OCI-LY3 (cell line): ENCODE results near the gene CYP4A22.
"Not testable (repeated sequence)": the region's sequence is repeated elsewhere in the genome, so short reads cannot be mapped to it uniquely, and the experiment has no call there.

ENCODE experiments used
- H2AFZ ChIP-seq: fragments of 200-600, 300-600 bp; shearing (Covaris generic); 2 replicates; pipeline ENCODE4 v1.6.0; 2014; ENCODE audit warnings: antibody characterized with exemption, low read depth, low read length
- H3K27ac ChIP-seq: fragments of 200-600, 300-600 bp; sonication (generic); 2 replicates; pipeline ENCODE4 v1.5.1; 2014; ENCODE audit warnings: mild to moderate bottlenecking, low read length, moderate library complexity, mixed read lengths
- H3K27me3 ChIP-seq: fragments of 200-600, 300-600 bp; sonication (generic); 2 replicates; pipeline ENCODE4 v1.6.1; 2014; ENCODE audit warnings: low read depth, low read length, mixed read lengths
- H3K36me3 ChIP-seq: fragments of 200-600, 300-600 bp; sonication (generic); replicated peaks from 2 replicates; pipeline ENCODE3; 2014; ENCODE audit warnings: low read depth, low read length, mixed read lengths
- H3K4me1 ChIP-seq: fragments of 300-600, 200-600 bp; sonication (generic); 2 replicates; pipeline ENCODE4 v1.6.1; 2014; ENCODE audit warnings: low read length, mixed read lengths
- H3K4me2 ChIP-seq: fragments of 200-600, 300-600 bp; sonication (generic); 2 replicates; pipeline ENCODE4 v1.6.1; 2014; ENCODE audit warnings: low read length, mixed read lengths
- H3K4me3 ChIP-seq: fragments of 300-600, 200-600 bp; sonication (generic); 2 replicates; pipeline ENCODE4 v1.5.1; 2014; ENCODE audit warnings: antibody characterized with exemption, mild to moderate bottlenecking, low read length, moderate library complexity
- H3K79me2 ChIP-seq: fragments of 300-600, 200-600 bp; shearing (Covaris generic); 2 replicates; pipeline ENCODE4 v1.6.1; 2014; ENCODE audit warnings: mild to moderate bottlenecking, low read length, mixed read lengths
- H3K9ac ChIP-seq: fragments of 300-600, 200-600 bp; shearing (Covaris generic); 2 replicates; pipeline ENCODE4 v1.6.0; 2014; ENCODE audit warnings: mild to moderate bottlenecking, low read length, moderate library complexity
- H3K9me3 ChIP-seq: fragments of 200-600, 300-600 bp; shearing (Covaris generic); 2 replicates; pipeline ENCODE4 v1.6.1; 2014; ENCODE audit warnings: low read length, mixed read lengths; ENCODE audit not compliant: insufficient read depth
- H4K20me1 ChIP-seq: fragments of 200-600, 300-600 bp; sonication (generic); 2 replicates; pipeline ENCODE4 v1.6.1; 2016; ENCODE audit warnings: low read length, mixed read lengths; ENCODE audit not compliant: insufficient read depth
- EZH2phosphoT487 ChIP-seq: fragments of 200-600 bp; shearing (Covaris generic); IDR thresholded peaks from 2 replicates; pipeline ENCODE4 v1.6.1; 2018; ENCODE audit warnings: antibody characterized with exemption, mixed run types, low read depth
- TF ChIP-seq, protein P1 (sequence below): fragments of 200-600, 300-600 bp; sonication (generic); IDR thresholded peaks from 2 replicates; pipeline ENCODE4 v1.5.1; 2014; ENCODE audit warnings: antibody characterized with exemption, low read length, low read depth

Gene CYP4A22

DNA sequence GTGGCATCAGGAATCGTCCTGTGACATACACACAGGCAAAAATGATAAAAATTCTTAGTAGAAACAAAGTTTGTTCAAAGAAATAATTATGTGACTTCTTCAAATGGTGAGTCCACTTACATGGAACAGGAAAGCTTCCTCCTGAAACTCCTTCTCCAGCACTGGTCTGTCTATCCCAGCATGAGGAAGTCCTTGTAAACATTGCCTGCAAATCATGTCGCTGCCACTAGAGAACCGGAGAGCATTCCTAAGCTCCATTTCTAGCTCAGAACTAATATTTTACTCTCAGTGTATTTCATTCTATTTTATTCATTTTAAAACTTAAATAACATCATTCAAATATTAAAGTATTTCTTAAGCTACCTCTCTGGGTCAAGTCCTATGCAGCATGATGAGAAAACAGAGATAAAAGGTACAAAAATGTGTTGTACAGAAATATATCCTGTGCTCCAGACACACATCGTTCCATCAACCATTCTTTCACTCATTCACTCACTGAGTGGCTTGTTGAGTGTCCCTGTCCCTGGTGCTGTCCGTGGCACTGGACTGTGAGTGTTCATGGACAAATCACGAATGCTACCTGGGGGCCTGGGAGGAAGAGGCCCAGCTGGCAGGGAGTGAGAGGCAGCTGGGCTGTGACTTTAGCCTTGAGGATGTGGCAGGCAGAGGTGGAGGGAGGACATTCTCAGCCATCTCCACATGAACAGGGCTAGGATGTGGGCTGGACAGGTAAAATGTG is 10.0 kb downstream of the CYP4A22 start:
- no peak overlapping the region for H2AFZ ChIP-seq
- H3K4me3 ChIP-seq = no peak overlapping the region
- no peaks in the 10 kb centered on the region for H3K79me2 ChIP-seq
- TF ChIP-seq, protein P1, sequence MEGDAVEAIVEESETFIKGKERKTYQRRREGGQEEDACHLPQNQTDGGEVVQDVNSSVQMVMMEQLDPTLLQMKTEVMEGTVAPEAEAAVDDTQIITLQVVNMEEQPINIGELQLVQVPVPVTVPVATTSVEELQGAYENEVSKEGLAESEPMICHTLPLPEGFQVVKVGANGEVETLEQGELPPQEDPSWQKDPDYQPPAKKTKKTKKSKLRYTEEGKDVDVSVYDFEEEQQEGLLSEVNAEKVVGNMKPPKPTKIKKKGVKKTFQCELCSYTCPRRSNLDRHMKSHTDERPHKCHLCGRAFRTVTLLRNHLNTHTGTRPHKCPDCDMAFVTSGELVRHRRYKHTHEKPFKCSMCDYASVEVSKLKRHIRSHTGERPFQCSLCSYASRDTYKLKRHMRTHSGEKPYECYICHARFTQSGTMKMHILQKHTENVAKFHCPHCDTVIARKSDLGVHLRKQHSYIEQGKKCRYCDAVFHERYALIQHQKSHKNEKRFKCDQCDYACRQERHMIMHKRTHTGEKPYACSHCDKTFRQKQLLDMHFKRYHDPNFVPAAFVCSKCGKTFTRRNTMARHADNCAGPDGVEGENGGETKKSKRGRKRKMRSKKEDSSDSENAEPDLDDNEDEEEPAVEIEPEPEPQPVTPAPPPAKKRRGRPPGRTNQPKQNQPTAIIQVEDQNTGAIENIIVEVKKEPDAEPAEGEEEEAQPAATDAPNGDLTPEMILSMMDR = no peak
- TF ChIP-seq EZH2phosphoT487 = no peak
- no peak overlapping the region for H3K9ac ChIP-seq
- no peaks in the 10 kb centered on the region for H3K36me3 ChIP-seq
- H3K4me1 ChIP-seq = no peaks in the 10 kb centered on the region
- no peak overlapping the region for H3K27ac ChIP-seq
- no peak overlapping the region for H3K4me2 ChIP-seq
- H3K9me3 ChIP-seq = no peaks in the 10 kb centered on the region
- H4K20me1 ChIP-seq = no peaks in the 10 kb centered on the region
- H3K27me3 ChIP-seq = no peaks in the 10 kb centered on the region

DNA sequence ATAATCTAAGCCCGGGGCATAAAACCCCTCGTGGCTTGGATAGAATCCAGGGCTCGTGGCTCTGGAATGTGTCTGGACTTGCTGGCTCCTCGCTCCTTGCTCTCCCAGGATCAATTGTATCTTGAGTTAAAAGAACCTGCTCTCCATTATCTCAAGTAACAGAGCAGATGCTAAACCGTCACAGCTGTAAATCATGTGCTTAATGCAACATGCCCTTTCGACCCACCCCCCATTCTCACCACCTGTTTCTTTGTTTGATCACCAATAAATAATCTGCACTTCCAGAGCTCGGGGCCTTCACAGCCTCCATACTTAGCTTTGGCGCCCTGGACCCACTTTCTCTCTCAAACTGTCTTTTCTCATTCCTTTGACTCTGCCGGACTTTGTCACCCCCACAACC is 11.9 kb downstream of the CYP4A22 start:
- not testable (repeated sequence) for H3K9ac ChIP-seq, H3K4me2 ChIP-seq, H2AFZ ChIP-seq, H3K4me3 ChIP-seq, H3K27me3 ChIP-seq, H3K36me3 ChIP-seq, H4K20me1 ChIP-seq, H3K4me1 ChIP-seq, H3K79me2 ChIP-seq, H3K27ac ChIP-seq, H3K9me3 ChIP-seq

DNA sequence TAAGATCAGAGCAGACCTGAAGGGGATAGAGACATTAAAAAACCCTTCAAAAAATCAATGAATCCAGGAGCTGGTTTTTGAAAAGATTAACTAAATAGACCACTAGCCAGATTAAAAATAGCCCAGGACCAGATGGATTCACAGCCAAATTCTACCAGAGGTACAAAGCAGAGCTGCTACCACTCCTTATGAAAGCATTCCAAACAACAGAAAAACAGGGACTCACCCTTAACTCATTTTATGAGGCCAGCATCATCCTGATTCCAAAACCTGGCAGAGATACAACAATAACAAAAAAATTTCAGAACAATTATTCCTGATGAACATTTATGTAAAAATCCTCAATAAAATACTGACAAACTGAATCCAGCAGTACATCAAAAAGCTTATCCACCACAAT is 19.2 kb downstream of the CYP4A22 start:
- H3K27ac ChIP-seq, H3K27me3 ChIP-seq, H3K4me3 ChIP-seq, H2AFZ ChIP-seq, H3K36me3 ChIP-seq, H3K9me3 ChIP-seq, H3K4me2 ChIP-seq, H3K79me2 ChIP-seq, H3K4me1 ChIP-seq, H4K20me1 ChIP-seq, H3K9ac ChIP-seq: not testable (repeated sequence)

DNA sequence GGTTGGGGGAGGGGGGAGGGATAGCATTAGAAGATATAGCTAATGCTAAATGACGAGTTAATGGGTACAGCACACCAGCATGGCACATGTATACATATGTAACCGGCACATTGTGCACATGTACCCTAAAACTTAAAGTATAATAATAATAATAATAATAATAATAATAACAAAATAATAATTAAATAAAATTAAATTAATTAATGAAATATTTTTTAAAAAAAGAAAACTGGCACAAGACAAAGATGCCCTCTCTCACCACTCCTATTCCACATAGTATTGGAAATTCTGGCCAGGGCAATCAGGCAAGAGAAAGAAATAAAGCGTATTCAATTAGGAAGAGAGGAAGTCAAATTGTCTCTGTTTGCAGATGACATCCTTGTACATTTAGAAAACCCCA is 20.7 kb downstream of the CYP4A22 start:
- not testable (repeated sequence) for H3K9me3 ChIP-seq, H3K27me3 ChIP-seq, H3K27ac ChIP-seq, H3K4me1 ChIP-seq, H4K20me1 ChIP-seq, H3K4me3 ChIP-seq, H3K9ac ChIP-seq, H2AFZ ChIP-seq, H3K79me2 ChIP-seq, H3K36me3 ChIP-seq, H3K4me2 ChIP-seq

DNA sequence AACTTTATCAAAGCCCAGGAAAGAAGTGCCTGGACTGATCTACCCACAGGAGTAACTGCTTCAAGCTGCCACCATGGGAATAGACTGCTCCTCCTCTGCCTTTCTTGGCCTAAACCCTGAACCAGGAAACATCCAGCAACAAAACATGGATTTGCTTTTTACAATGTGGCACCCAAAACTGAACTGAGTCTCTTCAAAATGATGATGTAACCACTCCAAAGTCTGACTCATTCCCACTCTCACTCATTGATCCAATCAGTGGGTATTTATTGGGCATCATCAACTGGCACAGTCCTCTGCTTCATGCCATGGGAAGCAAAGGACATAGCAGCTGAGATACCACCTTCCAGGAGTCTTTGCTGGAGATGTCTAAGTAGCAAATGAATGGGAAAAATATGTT is 23.5 kb downstream of the CYP4A22 start:
- no peak overlapping the region for H3K27ac ChIP-seq
- TF ChIP-seq EZH2phosphoT487 = no peak
- TF ChIP-seq, protein P1 = no peak
- no peak overlapping the region for H2AFZ ChIP-seq
- H3K9me3 ChIP-seq = no peaks in the 10 kb centered on the region
- H3K4me1 ChIP-seq = no peaks in the 10 kb centered on the region
- no peaks in the 10 kb centered on the region for H3K79me2 ChIP-seq
- H3K36me3 ChIP-seq = no peaks in the 10 kb centered on the region
- no peak overlapping the region for H3K4me3 ChIP-seq
- no peak overlapping the region for H3K9ac ChIP-seq
- H4K20me1 ChIP-seq = no peaks in the 10 kb centered on the region
- no peaks in the 10 kb centered on the region for H3K27me3 ChIP-seq
- no peak overlapping the region for H3K4me2 ChIP-seq
